Endothelial cell of umbilical vein (primary cell): ENCODE measurements around the gene CCL17. TPM values are rescaled to one million over a fixed set of nuclear protein-coding genes. Genes with fewer than 3 reads are reported as not detected.

Source experiments
- BruUV-seq: library from RNA; stranded (reverse); fragments of 400-500 nt; replicated peaks from 2 replicates; lab custom pipeline; 2021; lab: Mats Ljungman, UMichigan
- CTCF ChIA-PET: fragments of 300-600, 350-600 bp; sonication (Branson Sonifier 250); formaldehyde crosslinking; loops from one replicate; lab custom pipeline; 2021; ENCODE audit warnings: antibody characterized with exemption, inconsistent platforms; lab: Charles Lee
- POLR2A ChIA-PET: fragments of 300-600, 350-600 bp; sonication (Branson Sonifier 250); formaldehyde crosslinking; loops from one replicate; lab custom pipeline; 2021; ENCODE audit warnings: antibody characterized with exemption, inconsistent platforms; lab: Charles Lee
- DNase-seq: peaks from one replicate; pipeline ENCODE4 v3.0.0-alpha.2; 2011; ENCODE audit warnings: low read depth, low spot score
- FAIRE-seq: peaks from 2 replicates; lab custom pipeline; 2011; peaks lifted over from hg19 to GRCh38; lab: Jason Lieb, UNC
- H2AFZ ChIP-seq: 2 replicates; pipeline ENCODE4 v1.6.0; 2012; ENCODE audit warnings: low read depth, low read length, control low read depth, inconsistent platforms
- H3K27ac ChIP-seq: 2 replicates; pipeline ENCODE4 v1.5.1; 2011; ENCODE audit warnings: low read depth, mild to moderate bottlenecking, control low read depth, low read length, moderate library complexity; ENCODE audit not compliant: insufficient read depth
- H3K27me3 ChIP-seq, 2 experiments: 2 replicates each; pipeline versions ENCODE4 v1.6.0 to v1.6.1; 2011; ENCODE audit warnings: low read length in 2 of 2, mixed read lengths in 1 of 2; ENCODE audit not compliant: control insufficient read depth in 2 of 2, insufficient read depth in 2 of 2
- H3K36me3 ChIP-seq, 2 experiments: 2 replicates in 1 of 2; 3 replicates in 1 of 2; pipeline ENCODE4 v1.5.1; 2011; ENCODE audit warnings: low read length in 2 of 2, mild to moderate bottlenecking in 1 of 2, moderate library complexity in 1 of 2; ENCODE audit not compliant: control insufficient read depth in 2 of 2, insufficient read depth in 2 of 2; ENCODE audit errors: extremely low read depth in 1 of 2
- H3K4me1 ChIP-seq: 3 replicates; pipeline ENCODE4 v1.5.1; 2011; ENCODE audit warnings: mild to moderate bottlenecking, low read length; ENCODE audit not compliant: control insufficient read depth, insufficient read depth; ENCODE audit errors: extremely low read depth
- H3K4me2 ChIP-seq: 2 replicates; pipeline ENCODE4 v1.6.1; 2011; ENCODE audit warnings: low read length, control low read depth, mixed read lengths; ENCODE audit not compliant: insufficient read depth
- H3K4me3 ChIP-seq, 3 experiments: fragments of 200-600 bp in 1 of 3; sonication (generic), shearing (Covaris generic) in 1 of 3; replicated peaks in 1 of 3; 2 replicates each; pipeline ENCODE4 v1.5.1; 2011 to 2016; ENCODE audit warnings: control low read depth in 3 of 3, low read length in 3 of 3, mild to moderate bottlenecking in 2 of 3, inconsistent platforms in 1 of 3, low read depth in 1 of 3, moderate library complexity in 1 of 3; ENCODE audit not compliant: insufficient read depth in 1 of 3
- H3K79me2 ChIP-seq: 2 replicates; pipeline ENCODE4 v1.6.0; 2012; ENCODE audit warnings: low read length, inconsistent platforms; ENCODE audit not compliant: control insufficient read depth, insufficient read depth
- H3K9ac ChIP-seq: replicated peaks from 2 replicates; pipeline ENCODE3; 2011; ENCODE audit warnings: low read length, control low read depth; ENCODE audit not compliant: insufficient read depth; ENCODE audit errors: extremely low read depth
- H3K9me1 ChIP-seq: replicated peaks from 3 replicates; pipeline ENCODE4 v1.6.0; 2011; ENCODE audit warnings: mild to moderate bottlenecking, low read length; ENCODE audit not compliant: control insufficient read depth, insufficient read depth; ENCODE audit errors: extremely low read depth
- H3K9me3 ChIP-seq: replicated peaks from 2 replicates; pipeline ENCODE4 v1.5.1; 2012; ENCODE audit warnings: low read length, inconsistent platforms; ENCODE audit not compliant: control insufficient read depth, insufficient read depth
- H4K20me1 ChIP-seq: replicated peaks from 2 replicates; pipeline ENCODE3; 2011; ENCODE audit warnings: mild to moderate bottlenecking, low read length; ENCODE audit not compliant: control insufficient read depth, insufficient read depth; ENCODE audit errors: extremely low read depth
- EZH2 ChIP-seq: IDR thresholded peaks from 2 replicates; pipeline ENCODE4 v1.6.1; 2012; ENCODE audit warnings: borderline replicate concordance, low read depth, mild to moderate bottlenecking, moderate library complexity, low read length, inconsistent platforms; ENCODE audit not compliant: severe bottlenecking
- FOS ChIP-seq: IDR thresholded peaks from 2 replicates; pipeline ENCODE4 v1.6.1; 2011; ENCODE audit warnings: mild to moderate bottlenecking, low read length, moderate library complexity, borderline replicate concordance; ENCODE audit not compliant: insufficient read depth
- GATA2 ChIP-seq: IDR thresholded peaks from 2 replicates; pipeline ENCODE4 v1.7.0; 2011; ENCODE audit warnings: low read depth, mild to moderate bottlenecking, moderate library complexity, mixed read lengths, low read length; ENCODE audit not compliant: insufficient read length, insufficient read depth
- JUN ChIP-seq: IDR thresholded peaks from 2 replicates; pipeline ENCODE4 v1.6.1; 2011; ENCODE audit warnings: borderline replicate concordance, low read depth; ENCODE audit not compliant: insufficient read length, insufficient read depth
- MYC ChIP-seq: IDR thresholded peaks from one replicate; pipeline ENCODE4 v1.6.1; 2011; ENCODE audit warnings: mild to moderate bottlenecking, low read depth, low read length
- POLR2A ChIP-seq: IDR thresholded peaks from 2 replicates; pipeline ENCODE4 v1.6.1; 2012; ENCODE audit warnings: low read depth, mild to moderate bottlenecking, control low read depth, low read length
- POLR2AphosphoS5 ChIP-seq: IDR thresholded peaks from 2 replicates; pipeline ENCODE4 v1.6.1; 2012; ENCODE audit warnings: low read depth, mild to moderate bottlenecking, control low read depth, low read length, moderate library complexity; ENCODE audit not compliant: insufficient read depth
- dilution Hi-C: fragments of 300-500 bp; cut with MboI; formaldehyde crosslinking; loops from one replicate; pipeline ENCODE4 v1.15.0; 2019; ENCODE audit warnings: low sequenced_read_pairs; ENCODE audit not compliant: extremely low pct_ligation_motif_present
- intact Hi-C: fragments of 100-400 bp; cut with micrococcal nuclease; formaldehyde crosslinking; loops from one replicate; pipeline ENCODE4 v1.10.0; 2022
- polyA plus RNA-seq, 4 experiments: library from polyadenylated mRNA; depleted of rRNA in 3 of 4; stranded (reverse) in 3 of 4; unstranded in 1 of 4; fragments of >200 nt; gene quantifications; 2 replicates each; pipeline versions ENCODE4 v1.2.1 to v1.2.3, GENCODE V29; 2011 to 2012; ENCODE audit warnings: missing spikeins in 1 of 4
- total RNA-seq: library from RNA; stranded (reverse); gene quantifications from 2 replicates; pipeline ENCODE4 v1.2.3, GENCODE V29; 2021
- TF ChIP-seq, protein P1 (sequence below), 2 donors: IDR thresholded peaks; 1 replicate in 1 of 2; 2 replicates in 1 of 2; pipeline ENCODE4 v1.5.1; 2011; ENCODE audit warnings: low read length in 2 of 2, mild to moderate bottlenecking in 2 of 2, moderate library complexity in 2 of 2, control low read depth in 1 of 2, inconsistent platforms in 1 of 2, low read depth in 1 of 2; ENCODE audit not compliant: insufficient read depth in 1 of 2; ENCODE audit errors: extremely low read depth in 1 of 2
- TF ChIP-seq, protein P2 (sequence below): IDR thresholded peaks from 2 replicates; pipeline ENCODE4 v1.6.1; 2011; ENCODE audit not compliant: insufficient read depth, insufficient read length

CCL17 gene
- total and polyA plus RNA-seq, 2 donors (not counting 3 experiments of a cell fraction or from before 2014, with no cell fraction given), result not detected

DNA sequence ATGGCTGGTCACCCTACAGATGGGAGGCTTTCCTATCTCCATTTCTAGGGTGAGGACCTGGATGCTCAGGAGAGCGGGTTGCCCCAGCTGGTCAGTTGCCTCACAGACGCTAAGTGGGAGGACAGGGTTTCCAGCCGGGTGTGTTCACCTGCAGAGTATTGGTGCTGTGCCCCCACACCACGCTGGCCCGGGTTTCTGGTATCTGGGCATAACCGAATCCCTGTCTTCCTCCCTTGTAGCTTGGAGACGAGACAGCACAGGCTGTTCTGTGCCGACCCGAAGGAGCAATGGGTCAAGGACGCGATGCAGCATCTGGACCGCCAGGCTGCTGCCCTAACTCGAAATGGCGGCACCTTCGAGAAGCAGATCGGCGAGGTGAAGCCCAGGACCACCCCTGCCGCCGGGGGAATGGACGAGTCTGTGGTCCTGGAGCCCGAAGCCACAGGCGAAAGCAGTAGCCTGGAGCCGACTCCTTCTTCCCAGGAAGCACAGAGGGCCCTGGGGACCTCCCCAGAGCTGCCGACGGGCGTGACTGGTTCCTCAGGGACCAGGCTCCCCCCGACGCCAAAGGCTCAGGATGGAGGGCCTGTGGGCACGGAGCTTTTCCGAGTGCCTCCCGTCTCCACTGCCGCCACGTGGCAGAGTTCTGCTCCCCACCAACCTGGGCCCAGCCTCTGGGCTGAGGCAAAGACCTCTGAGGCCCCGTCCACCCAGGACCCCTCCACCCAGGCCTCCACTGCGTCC, 22.6 kb upstream of the CCL17 start:
- H3K79me2 ChIP-seq, result no peaks in the 10 kb centered on the region
- no peaks in the 10 kb centered on the region for H3K36me3 ChIP-seq
- no peaks in the 10 kb centered on the region for H3K27me3 ChIP-seq
- no peaks in the 10 kb centered on the region for H4K20me1 ChIP-seq
- H3K9ac ChIP-seq, result no peak overlapping the region
- H3K9me1 ChIP-seq, result no peaks in the 10 kb centered on the region
- ChIA-PET POLR2A (no interaction called here), CTCF (interaction anchor here (0.7 to 2.1 kb wide), 3 partner anchors 10 to 80 kb away, joined by 5 to 16 read pairs (median 11); no protein-coding TSS in a partner anchor)
- no peaks in the 10 kb centered on the region for H3K9me3 ChIP-seq
- DNase-seq (no peak), FAIRE-seq (no peak)
- TF ChIP-seq, protein P1, sequence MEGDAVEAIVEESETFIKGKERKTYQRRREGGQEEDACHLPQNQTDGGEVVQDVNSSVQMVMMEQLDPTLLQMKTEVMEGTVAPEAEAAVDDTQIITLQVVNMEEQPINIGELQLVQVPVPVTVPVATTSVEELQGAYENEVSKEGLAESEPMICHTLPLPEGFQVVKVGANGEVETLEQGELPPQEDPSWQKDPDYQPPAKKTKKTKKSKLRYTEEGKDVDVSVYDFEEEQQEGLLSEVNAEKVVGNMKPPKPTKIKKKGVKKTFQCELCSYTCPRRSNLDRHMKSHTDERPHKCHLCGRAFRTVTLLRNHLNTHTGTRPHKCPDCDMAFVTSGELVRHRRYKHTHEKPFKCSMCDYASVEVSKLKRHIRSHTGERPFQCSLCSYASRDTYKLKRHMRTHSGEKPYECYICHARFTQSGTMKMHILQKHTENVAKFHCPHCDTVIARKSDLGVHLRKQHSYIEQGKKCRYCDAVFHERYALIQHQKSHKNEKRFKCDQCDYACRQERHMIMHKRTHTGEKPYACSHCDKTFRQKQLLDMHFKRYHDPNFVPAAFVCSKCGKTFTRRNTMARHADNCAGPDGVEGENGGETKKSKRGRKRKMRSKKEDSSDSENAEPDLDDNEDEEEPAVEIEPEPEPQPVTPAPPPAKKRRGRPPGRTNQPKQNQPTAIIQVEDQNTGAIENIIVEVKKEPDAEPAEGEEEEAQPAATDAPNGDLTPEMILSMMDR (IDR thresholded peaks at IDR 0.05; ENCODE audit: extremely low read depth in 1 of 2, insufficient read depth in 1 of 2, low read depth in 1 of 2, low read length in 2 of 2), result no peak
- no peak for TF ChIP-seq MYC
- TF ChIP-seq, protein P2, sequence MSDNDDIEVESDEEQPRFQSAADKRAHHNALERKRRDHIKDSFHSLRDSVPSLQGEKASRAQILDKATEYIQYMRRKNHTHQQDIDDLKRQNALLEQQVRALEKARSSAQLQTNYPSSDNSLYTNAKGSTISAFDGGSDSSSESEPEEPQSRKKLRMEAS, result no peak
- no peak for TF ChIP-seq GATA2
- TF ChIP-seq EZH2, result no peak
- no peak for TF ChIP-seq POLR2AphosphoS5
- TF ChIP-seq FOS, result no peak
- no peak for TF ChIP-seq POLR2A
- TF ChIP-seq JUN, result no peak
- intact Hi-C loops (loop anchor here (1.0 to 2.0 kb wide), 2 partner anchors 65 to 82 kb away; no protein-coding TSS in a partner anchor), dilution Hi-C loops (no loop called here)
- no peak overlapping the region for H2AFZ ChIP-seq
- no peak overlapping the region for H3K4me3 ChIP-seq
- H3K4me2 ChIP-seq, result no peak overlapping the region
- no peak overlapping the region for H3K27ac ChIP-seq
- H3K4me1 ChIP-seq, result peaks cover 12% of the 10 kb centered on the region
- no TSS peak for BruUV-seq
